Measurements from ENCODE around the gene TIFAB. TPM values are rescaled to one million over a fixed set of nuclear protein-coding genes. Genes with fewer than 3 reads are reported as not detected.

TIFAB gene
- total and polyA plus RNA-seq, 7 experiments from 2014 or later, result 0.05 to 1.1 (median 0.08) TPM; not detected in 4

- no peaks in the 10 kb centered on the region for H3K9me3 ChIP-seq (ENCODE audit: control insufficient read depth in 2 of 3, low read length in 3 of 3)
- CTCF ChIA-PET, result no interaction called here
- H3K27me3 ChIP-seq (ENCODE audit: control insufficient read depth in 2 of 2, insufficient read depth in 2 of 2, low read length in 2 of 2), result no peaks in the 10 kb centered on the region
- peaks cover 0 to 6% (median 0%) of the 10 kb centered on the region in 7 donors for H3K4me1 Mint-ChIP-seq
- no peak overlapping the region for H3K27ac ChIP-seq (ENCODE audit: low read depth, low read length)
- POLR2A ChIA-PET, result no interaction called here
- H3K4me3 Mint-ChIP-seq, result no peak overlapping the region
- H3K4me3 ChIP-seq (ENCODE audit: low read length), result no peak overlapping the region
- intact Hi-C loops (cut with micrococcal nuclease), result no loop called here
- H3K27ac Mint-ChIP-seq, result no peak overlapping the region
- H3K4me1 ChIP-seq (ENCODE audit: control insufficient read depth in 2 of 2, insufficient read depth in 2 of 2, low read length in 2 of 2), result no peaks in the 10 kb centered on the region
- peaks cover 4 to 36% (median 6%) of the 10 kb centered on the region in 5 donors for H3K27me3 Mint-ChIP-seq
- no peaks in the 10 kb centered on the region for H3K9me3 Mint-ChIP-seq
- no peak for DNase-seq
- H3K36me3 Mint-ChIP-seq, result no peaks in the 10 kb centered on the region
- ATAC-seq, result peak; percentile 74
- H3K36me3 ChIP-seq (ENCODE audit: control insufficient read depth in 2 of 3, insufficient read depth in 3 of 3, low read length in 3 of 3), result no peaks in the 10 kb centered on the region
These were observed 14.7 kb downstream of the TIFAB start for GRCh38 chr5:135437422-135437795.

- Mint-ChIP-seq H3K4me1 (peaks cover 0 to 6% (median 0%) of the 10 kb centered on the region in 7 donors), H3K27ac (no peak overlapping the region), H3K27me3 (peaks cover 4 to 36% (median 6%) of the 10 kb centered on the region in 5 donors), H3K4me3 (no peak overlapping the region), H3K36me3 (no peaks in the 10 kb centered on the region), H3K9me3 (no peaks in the 10 kb centered on the region)
- ChIA-PET CTCF (no interaction called here), POLR2A (no interaction called here)
- Histone ChIP-seq H3K27me3 (ENCODE audit: control insufficient read depth in 2 of 2, insufficient read depth in 2 of 2, low read length in 2 of 2) (no peaks in the 10 kb centered on the region), H3K9me3 (ENCODE audit: control insufficient read depth in 2 of 3, low read length in 3 of 3) (no peaks in the 10 kb centered on the region), H3K4me1 (ENCODE audit: control insufficient read depth in 2 of 2, insufficient read depth in 2 of 2, low read length in 2 of 2) (no peaks in the 10 kb centered on the region), H3K27ac (ENCODE audit: low read depth, low read length) (no peak overlapping the region), H3K4me3 (ENCODE audit: low read length) (no peak overlapping the region), H3K36me3 (ENCODE audit: control insufficient read depth in 2 of 3, insufficient read depth in 3 of 3, low read length in 3 of 3) (no peaks in the 10 kb centered on the region)
- intact Hi-C loops (cut with micrococcal nuclease), result no loop called here
- ATAC-seq, result no peak
- DNase-seq, result no peak
These were observed 15.2 kb downstream of the TIFAB start for GRCh38 chr5:135436951-135437418.

GRCh38 chr5:135435467-135436330, 16.5 kb downstream of the TIFAB start:
- no peaks in the 10 kb centered on the region for H3K36me3 ChIP-seq (ENCODE audit: control insufficient read depth in 2 of 3, insufficient read depth in 3 of 3, low read length in 3 of 3)
- no peak overlapping the region for H3K27ac Mint-ChIP-seq
- H3K4me3 Mint-ChIP-seq, result no peak overlapping the region
- no peaks in the 10 kb centered on the region for H3K27me3 ChIP-seq (ENCODE audit: control insufficient read depth in 2 of 2, insufficient read depth in 2 of 2, low read length in 2 of 2)
- H3K9me3 Mint-ChIP-seq, result peaks cover 0 to 2% (median 0%) of the 10 kb centered on the region in 11 donors
- H3K27me3 Mint-ChIP-seq, result peaks cover 4 to 32% (median 6%) of the 10 kb centered on the region in 5 donors
- ChIA-PET POLR2A (no interaction called here), CTCF (interaction anchor here (0.6 kb wide), 1 partner anchor 180 kb away, joined by 4 read pairs; no protein-coding TSS in a partner anchor)
- DNase-seq, result no peak
- no peak overlapping the region for H3K4me3 ChIP-seq (ENCODE audit: low read length)
- intact Hi-C loops (cut with micrococcal nuclease), result no loop called here
- no peak for ATAC-seq
- no peaks in the 10 kb centered on the region for H3K9me3 ChIP-seq (ENCODE audit: control insufficient read depth in 2 of 3, low read length in 3 of 3)
- H3K27ac ChIP-seq (ENCODE audit: low read depth, low read length), result no peak overlapping the region
- no peaks in the 10 kb centered on the region for H3K36me3 Mint-ChIP-seq
- H3K4me1 ChIP-seq (ENCODE audit: control insufficient read depth in 2 of 2, insufficient read depth in 2 of 2, low read length in 2 of 2), result no peaks in the 10 kb centered on the region
- peaks cover 0 to 3% (median 0%) of the 10 kb centered on the region in 7 donors for H3K4me1 Mint-ChIP-seq

GRCh38 chr5:135434591-135435466, 17.3 kb downstream of the TIFAB start:
- Histone ChIP-seq H3K9me3 (ENCODE audit: control insufficient read depth in 2 of 3, low read length in 3 of 3) (no peaks in the 10 kb centered on the region), H3K4me1 (ENCODE audit: control insufficient read depth in 2 of 2, insufficient read depth in 2 of 2, low read length in 2 of 2) (no peaks in the 10 kb centered on the region), H3K36me3 (ENCODE audit: control insufficient read depth in 2 of 3, insufficient read depth in 3 of 3, low read length in 3 of 3) (no peaks in the 10 kb centered on the region), H3K27me3 (ENCODE audit: control insufficient read depth in 2 of 2, insufficient read depth in 2 of 2, low read length in 2 of 2) (no peaks in the 10 kb centered on the region), H3K27ac (ENCODE audit: low read depth, low read length) (no peak overlapping the region), H3K4me3 (ENCODE audit: low read length) (no peak overlapping the region)
- Mint-ChIP-seq H3K9me3 (peaks cover 0 to 2% (median 0%) of the 10 kb centered on the region in 11 donors), H3K36me3 (no peaks in the 10 kb centered on the region), H3K27me3 (peaks cover 4 to 30% (median 6%) of the 10 kb centered on the region in 5 donors), H3K4me3 (no peak overlapping the region), H3K27ac (no peak overlapping the region), H3K4me1 (peaks cover 0 to 3% (median 0%) of the 10 kb centered on the region in 7 donors)
- intact Hi-C loops (cut with micrococcal nuclease), result no loop called here
- CTCF ChIA-PET, result no interaction called here
- ATAC-seq, result no peak
- DNase-seq, result no peak
- POLR2A ChIA-PET, result no interaction called here

DNA sequence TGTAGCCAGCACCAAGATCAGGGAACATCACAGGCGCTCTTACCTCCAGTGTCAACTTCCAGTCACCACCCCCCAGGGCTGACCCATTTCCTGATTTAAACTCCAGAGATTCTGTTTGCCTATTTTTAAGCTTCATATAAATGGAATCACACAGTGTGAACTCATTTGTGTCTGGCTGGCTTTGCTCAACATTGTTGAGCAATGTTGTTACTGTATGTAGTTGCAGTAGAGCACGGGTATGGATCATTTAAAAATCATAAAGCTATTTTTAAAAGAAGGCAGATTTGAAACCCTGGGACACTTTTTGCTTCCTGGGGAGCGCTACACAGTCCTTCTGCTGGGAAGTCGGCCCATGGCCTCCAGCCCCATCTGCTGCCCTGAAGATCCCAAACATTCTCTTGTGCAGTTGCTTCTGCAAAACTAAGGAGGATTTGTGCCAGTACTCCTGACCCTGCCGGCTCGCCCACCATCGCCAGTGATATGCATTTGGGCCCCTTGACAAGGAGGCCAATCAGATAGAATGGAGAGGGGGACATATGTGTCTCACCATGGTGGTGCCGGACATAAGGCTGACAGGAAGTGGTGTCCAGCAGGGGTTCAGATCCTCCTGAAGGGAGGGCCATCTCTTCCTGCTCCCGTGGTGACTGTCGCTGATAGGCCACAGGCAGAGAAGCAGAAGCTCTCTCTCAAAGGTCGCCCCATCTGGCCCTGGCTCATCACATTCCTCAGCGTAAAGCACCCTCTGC, 18.3 kb downstream of the TIFAB start:
- POLR2A ChIA-PET, result no interaction called here
- H3K27me3 Mint-ChIP-seq, result peaks cover 4 to 28% (median 12%) of the 10 kb centered on the region in 5 donors
- peak; percentile 64 for ATAC-seq
- Histone ChIP-seq H3K27ac (ENCODE audit: low read depth, low read length) (no peak overlapping the region), H3K4me3 (ENCODE audit: low read length) (no peak overlapping the region), H3K4me1 (ENCODE audit: control insufficient read depth in 2 of 2, insufficient read depth in 2 of 2, low read length in 2 of 2) (no peaks in the 10 kb centered on the region), H3K9me3 (ENCODE audit: control insufficient read depth in 2 of 3, low read length in 3 of 3) (no peaks in the 10 kb centered on the region), H3K36me3 (ENCODE audit: control insufficient read depth in 2 of 3, insufficient read depth in 3 of 3, low read length in 3 of 3) (no peaks in the 10 kb centered on the region), H3K27me3 (ENCODE audit: control insufficient read depth in 2 of 2, insufficient read depth in 2 of 2, low read length in 2 of 2) (no peaks in the 10 kb centered on the region)
- peaks cover 0 to 3% (median 0%) of the 10 kb centered on the region in 7 donors for H3K4me1 Mint-ChIP-seq
- DNase-seq, result no peak
- CTCF ChIA-PET, result no interaction called here
- peaks cover 0 to 3% (median 0%) of the 10 kb centered on the region in 5 donors for H3K36me3 Mint-ChIP-seq
- no peak overlapping the region for H3K4me3 Mint-ChIP-seq
- H3K27ac Mint-ChIP-seq, result no peak overlapping the region
- intact Hi-C loops (cut with micrococcal nuclease), result no loop called here
- H3K9me3 Mint-ChIP-seq, result peaks cover 0 to 7% (median 2%) of the 10 kb centered on the region in 11 donors

GRCh38 chr5:135432113-135432512, 20.0 kb downstream of the TIFAB start:
- H3K4me3 Mint-ChIP-seq, result no peak overlapping the region
- intact Hi-C loops (cut with micrococcal nuclease), result no loop called here
- H3K4me3 ChIP-seq (ENCODE audit: low read length), result no peak overlapping the region
- no peaks in the 10 kb centered on the region for H3K9me3 ChIP-seq (ENCODE audit: control insufficient read depth in 2 of 3, low read length in 3 of 3)
- CTCF ChIA-PET, result no interaction called here
- H3K36me3 ChIP-seq (ENCODE audit: control insufficient read depth in 2 of 3, insufficient read depth in 3 of 3, low read length in 3 of 3), result no peaks in the 10 kb centered on the region
- H3K4me1 ChIP-seq (ENCODE audit: control insufficient read depth in 2 of 2, insufficient read depth in 2 of 2, low read length in 2 of 2), result no peaks in the 10 kb centered on the region
- ATAC-seq (peak; percentile 26), DNase-seq (no peak)
- peaks cover 4 to 25% (median 12%) of the 10 kb centered on the region in 5 donors for H3K27me3 Mint-ChIP-seq
- no peak overlapping the region for H3K27ac ChIP-seq (ENCODE audit: low read depth, low read length)
- peaks cover 0 to 7% (median 3%) of the 10 kb centered on the region in 5 donors for H3K36me3 Mint-ChIP-seq
- peaks cover 0 to 3% (median 0%) of the 10 kb centered on the region in 7 donors for H3K4me1 Mint-ChIP-seq
- H3K27me3 ChIP-seq (ENCODE audit: control insufficient read depth in 2 of 2, insufficient read depth in 2 of 2, low read length in 2 of 2), result no peaks in the 10 kb centered on the region
- POLR2A ChIA-PET, result no interaction called here
- H3K9me3 Mint-ChIP-seq, result peaks cover 0 to 15% (median 5%) of the 10 kb centered on the region in 11 donors
- H3K27ac Mint-ChIP-seq, result no peak overlapping the region

Measured in naive thymus-derived CD4-positive, alpha-beta T cell (primary cell).